Chondrocyte (in vitro differentiated cells): ENCODE data around the gene OR10AD1. TPM values are rescaled to one million over a fixed set of nuclear protein-coding genes. Genes with fewer than 3 reads are reported as not detected.
"Not testable (repeated sequence)": the region's sequence is repeated elsewhere in the genome, so short reads cannot be mapped to it uniquely, and the experiment has no call there.

Experiments
- DNase-seq: peaks from one replicate; pipeline ENCODE4 v3.0.0; 2021; ENCODE audit warnings: mixed read lengths, low spot score
- H3K27ac Mint-ChIP-seq: one replicate; pipeline ENCODE4 v1.8.0; 2021; ENCODE audit warnings: mild to moderate bottlenecking, moderate library complexity, mixed read lengths; ENCODE audit not compliant: unreplicated experiment
- H3K27me3 Mint-ChIP-seq: 2 replicates; pipeline ENCODE4 v1.8.0; 2021; ENCODE audit warnings: low read depth, mixed read lengths
- H3K36me3 Mint-ChIP-seq: 2 replicates; pipeline ENCODE4 v1.8.0; 2021; ENCODE audit warnings: low read depth, mixed read lengths
- H3K4me1 Mint-ChIP-seq: 2 replicates; pipeline ENCODE4 v1.8.0; 2021; ENCODE audit warnings: low read depth, mild to moderate bottlenecking, mixed read lengths
- H3K4me3 Mint-ChIP-seq: one replicate; pipeline ENCODE4 v1.8.0; 2021; ENCODE audit warnings: mild to moderate bottlenecking, moderate library complexity, mixed read lengths; ENCODE audit not compliant: unreplicated experiment
- H3K9me3 Mint-ChIP-seq: 2 replicates; pipeline ENCODE4 v1.8.0; 2021; ENCODE audit warnings: low read depth, mixed read lengths
- CTCF ChIP-seq: fragments of 200-600 bp; sonication (generic); IDR thresholded peaks from 2 replicates; pipeline ENCODE4 v1.5.0; 2021; ENCODE audit warnings: antibody characterized with exemption, mild to moderate bottlenecking, moderate library complexity
- long read RNA-seq: library from polyadenylated mRNA; stranded (forward); transcript quantifications from one replicate; pipeline ENCODE4 v2.0.0, GENCODE V29; 2021
- total RNA-seq: library from RNA; stranded (reverse); gene quantifications from 3 replicates; pipeline ENCODE4 v1.2.1, GENCODE V29; 2021

Gene OR10AD1
- total RNA-seq = not detected in 3 replicates
- long read RNA-seq = 0 reads

- DNase-seq = no peak
- H3K27me3 Mint-ChIP-seq = peaks cover 13% of the 10 kb centered on the region
Measured at GRCh38 chr12:48203192-48203591, at the start of gene OR10AD1. OR10AD1 (minus strand) TSS chr12:48203292; CDS start chr12:48203292, 0 bp downstream.

GRCh38 chr12:48247181-48247966 lies 44.3 kb upstream of the OR10AD1 start:
- H3K4me1 Mint-ChIP-seq = no peaks in the 10 kb centered on the region
- H3K27me3 Mint-ChIP-seq = peaks cover 20% of the 10 kb centered on the region
- H3K27ac Mint-ChIP-seq = no peak overlapping the region
- H3K9me3 Mint-ChIP-seq = peaks cover 12% of the 10 kb centered on the region
- TF ChIP-seq CTCF = no peak
- no peak for DNase-seq
- no peak overlapping the region for H3K4me3 Mint-ChIP-seq
- H3K36me3 Mint-ChIP-seq = no peaks in the 10 kb centered on the region

More at GRCh38 chr12:48203192-48203591, at the start of gene OR10AD1:
- H3K9me3 Mint-ChIP-seq = peaks cover 36% of the 10 kb centered on the region
- H3K27ac Mint-ChIP-seq = no peak within 1 kb of the TSS
- no peak for TF ChIP-seq CTCF
- H3K4me1 Mint-ChIP-seq = peaks cover 6% of the 10 kb centered on the region
- H3K36me3 Mint-ChIP-seq = peaks cover 4% of the 10 kb centered on the region
- no peak within 1 kb of the TSS for H3K4me3 Mint-ChIP-seq

- TF ChIP-seq CTCF = no peak
- H3K27ac Mint-ChIP-seq = no peak overlapping the region
- no peak overlapping the region for H3K4me3 Mint-ChIP-seq
Measured at GRCh38 chr12:48237162-48237561, 34.1 kb upstream of the OR10AD1 start.

GRCh38 chr12:48235796-48236333 lies 32.8 kb upstream of the OR10AD1 start:
- Mint-ChIP-seq H3K4me1 (no peaks in the 10 kb centered on the region), H3K27ac (no peak overlapping the region), H3K9me3 (peaks cover 7% of the 10 kb centered on the region), H3K27me3 (peaks cover 23% of the 10 kb centered on the region), H3K4me3 (no peak overlapping the region), H3K36me3 (no peaks in the 10 kb centered on the region)
- no peak for TF ChIP-seq CTCF
- no peak for DNase-seq

More at GRCh38 chr12:48237162-48237561, 34.1 kb upstream of the OR10AD1 start:
- H3K36me3 Mint-ChIP-seq = no peaks in the 10 kb centered on the region
- H3K4me1 Mint-ChIP-seq = no peaks in the 10 kb centered on the region
- no peak for DNase-seq
- H3K9me3 Mint-ChIP-seq = peaks cover 12% of the 10 kb centered on the region
- peaks cover 25% of the 10 kb centered on the region for H3K27me3 Mint-ChIP-seq

GRCh38 chr12:48231169-48231958 lies 28.3 kb upstream of the OR10AD1 start:
- H3K4me1 Mint-ChIP-seq, H3K4me3 Mint-ChIP-seq, H3K36me3 Mint-ChIP-seq, H3K27ac Mint-ChIP-seq, DNase-seq: not testable (repeated sequence)
- Mint-ChIP-seq H3K9me3 (peaks cover 24% of the 10 kb centered on the region), H3K27me3 (peaks cover 17% of the 10 kb centered on the region)

GRCh38 chr12:48224533-48224932 lies 21.4 kb upstream of the OR10AD1 start:
- not testable (repeated sequence) for H3K36me3 Mint-ChIP-seq, H3K4me3 Mint-ChIP-seq, DNase-seq, H3K27ac Mint-ChIP-seq, H3K4me1 Mint-ChIP-seq
- Mint-ChIP-seq H3K9me3 (peaks cover 21% of the 10 kb centered on the region), H3K27me3 (peaks cover 27% of the 10 kb centered on the region)
